GM21526 (cell line): ENCODE data around the gene CRYBA1.
"Not testable (repeated sequence)": the region's sequence is repeated elsewhere in the genome, so short reads cannot be mapped to it uniquely, and the experiment has no call there.

Experiments used
- ATAC-seq: cut with Tn5 transposase; IDR thresholded peaks from one replicate; pipeline ENCODE4 v1.9.1; 2021; ENCODE audit warnings: moderate library complexity; ENCODE audit not compliant: unreplicated experiment, low FRiP score

The CRYBA1 gene, protein sequence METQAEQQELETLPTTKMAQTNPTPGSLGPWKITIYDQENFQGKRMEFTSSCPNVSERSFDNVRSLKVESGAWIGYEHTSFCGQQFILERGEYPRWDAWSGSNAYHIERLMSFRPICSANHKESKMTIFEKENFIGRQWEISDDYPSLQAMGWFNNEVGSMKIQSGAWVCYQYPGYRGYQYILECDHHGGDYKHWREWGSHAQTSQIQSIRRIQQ

DNA sequence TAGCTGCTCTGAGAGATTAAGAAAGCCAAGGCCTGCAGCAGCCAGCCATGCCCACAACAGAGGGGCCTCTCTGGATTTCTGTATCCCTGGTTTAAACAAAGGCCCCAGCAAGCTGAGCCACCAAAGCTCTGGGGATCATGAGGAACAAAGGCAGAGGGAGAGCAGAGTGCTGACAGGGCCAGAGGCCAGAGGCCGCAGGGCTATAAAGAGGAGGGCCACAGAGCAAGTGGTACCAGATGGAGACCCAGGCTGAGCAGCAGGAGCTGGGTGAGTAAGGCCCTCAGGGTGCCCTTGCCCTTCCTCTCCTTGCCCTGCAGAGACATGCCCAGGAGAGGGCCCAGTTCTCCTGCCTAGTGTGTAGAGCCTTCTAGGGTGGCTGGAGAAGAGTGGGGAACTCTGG, at the start of gene CRYBA1:
Gene CRYBA1 (plus strand): TSS at position 232 of the 400 bp plus-strand sequence. CDS start 5 bp downstream, at position 237.
- ATAC-seq, result no peak

DNA sequence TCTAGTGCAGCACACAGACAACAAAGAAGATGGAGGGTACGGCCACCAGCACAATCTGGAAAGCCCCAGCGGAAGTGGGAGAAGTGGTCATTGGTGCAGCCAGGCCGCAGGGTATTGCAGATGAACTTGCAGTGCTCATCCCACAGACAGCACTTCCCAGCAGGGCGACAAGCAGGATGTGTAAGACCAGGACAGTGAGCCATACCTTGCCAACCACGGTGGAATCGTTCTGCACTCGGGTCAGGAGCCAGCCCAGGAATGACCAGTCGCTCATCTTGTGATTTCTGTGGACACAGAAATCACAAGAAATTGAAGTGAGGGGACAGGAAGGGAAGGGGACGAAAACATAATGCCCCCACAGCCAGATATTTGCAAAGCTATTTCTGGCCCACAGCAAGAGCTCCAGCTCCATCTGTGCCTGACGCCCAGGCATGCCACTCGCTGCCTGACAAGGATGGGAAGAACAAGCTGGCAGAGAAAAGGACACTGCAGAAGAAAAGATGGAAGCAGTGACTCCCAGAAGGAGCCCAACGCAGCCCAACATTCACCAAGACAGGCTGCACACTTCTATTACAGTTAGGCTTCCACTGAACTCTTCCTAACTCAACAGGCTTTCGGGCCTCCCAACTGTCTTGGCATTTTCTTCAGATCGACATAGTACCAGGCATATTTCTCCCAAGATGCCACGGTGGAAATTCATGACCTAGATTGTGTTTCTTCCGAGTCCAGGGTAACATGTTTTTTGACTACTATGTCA, 49.0 kb upstream of the CRYBA1 start:
- no peak for ATAC-seq

DNA sequence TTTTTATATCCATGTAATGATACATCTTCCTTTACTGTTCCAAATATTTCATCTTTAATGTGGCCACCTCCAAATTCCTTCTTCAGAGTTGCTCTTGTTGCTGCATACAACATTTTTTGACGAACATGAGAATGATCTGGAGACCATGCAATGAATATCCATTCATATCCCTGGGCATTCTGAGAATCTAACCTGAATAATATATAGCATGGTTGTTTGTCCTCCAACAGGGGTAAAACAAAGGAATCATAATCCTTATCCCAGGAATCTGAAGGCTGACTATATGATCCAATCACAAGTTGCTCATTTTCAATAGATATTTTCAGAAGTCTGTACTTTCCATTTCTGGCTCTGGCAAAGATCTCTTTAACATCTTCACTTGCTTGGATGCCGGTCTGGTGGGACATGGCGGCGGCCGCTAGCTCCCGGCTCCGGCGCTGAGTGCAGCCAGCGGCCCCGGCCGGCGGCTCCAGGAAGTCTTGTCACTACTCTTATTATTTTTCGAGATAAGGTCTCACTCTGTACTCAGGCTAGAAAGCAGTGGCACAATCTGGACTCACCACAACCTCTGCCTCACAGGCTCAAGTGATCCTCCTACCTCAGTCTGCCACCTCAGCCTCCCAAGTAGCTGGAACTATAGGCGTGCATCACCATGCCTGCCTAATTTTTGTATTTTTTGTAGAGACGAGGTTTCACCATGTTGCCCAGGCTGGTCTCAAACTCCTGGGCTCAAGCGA, 42.4 kb upstream of the CRYBA1 start:
- not testable (repeated sequence) for ATAC-seq

DNA sequence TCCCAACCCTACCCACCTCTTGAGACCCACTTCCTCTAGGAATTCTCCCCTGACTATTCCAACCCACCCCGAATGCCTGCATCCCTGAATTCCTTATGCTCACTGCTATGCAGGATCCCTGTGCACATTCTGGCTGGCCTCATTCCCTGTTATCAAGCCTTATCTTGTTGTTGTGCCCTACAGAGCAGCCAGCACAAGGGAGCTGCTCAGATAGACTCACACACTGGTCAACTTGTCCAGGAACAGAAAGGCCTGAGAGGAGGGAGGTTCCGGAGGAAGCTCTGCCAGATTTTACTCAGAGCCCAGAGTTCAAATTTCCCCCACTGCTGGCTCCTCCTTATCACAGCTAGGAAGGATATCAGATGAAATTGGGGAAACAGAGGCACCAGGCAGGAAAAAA, 41.6 kb upstream of the CRYBA1 start:
- ATAC-seq, result no peak

DNA sequence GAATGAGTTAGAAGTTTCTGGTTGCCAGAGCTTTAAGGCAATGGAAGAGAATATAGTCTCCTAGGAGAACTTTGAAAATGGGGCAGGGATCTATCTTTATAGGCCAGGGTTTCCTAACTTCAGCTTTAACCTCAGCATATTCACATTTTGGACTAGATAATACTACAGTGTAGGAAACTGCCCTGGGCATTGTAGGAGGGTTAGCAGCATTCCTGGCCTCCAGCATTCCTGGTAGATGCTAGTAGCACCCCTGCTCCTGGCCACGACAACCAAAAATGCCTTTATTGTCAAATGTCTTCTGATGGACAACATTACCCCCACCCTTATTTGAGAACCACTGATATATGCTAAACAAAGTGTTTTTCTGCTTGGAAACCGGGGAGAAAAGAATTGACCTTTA, 38.7 kb upstream of the CRYBA1 start:
- no peak for ATAC-seq

DNA sequence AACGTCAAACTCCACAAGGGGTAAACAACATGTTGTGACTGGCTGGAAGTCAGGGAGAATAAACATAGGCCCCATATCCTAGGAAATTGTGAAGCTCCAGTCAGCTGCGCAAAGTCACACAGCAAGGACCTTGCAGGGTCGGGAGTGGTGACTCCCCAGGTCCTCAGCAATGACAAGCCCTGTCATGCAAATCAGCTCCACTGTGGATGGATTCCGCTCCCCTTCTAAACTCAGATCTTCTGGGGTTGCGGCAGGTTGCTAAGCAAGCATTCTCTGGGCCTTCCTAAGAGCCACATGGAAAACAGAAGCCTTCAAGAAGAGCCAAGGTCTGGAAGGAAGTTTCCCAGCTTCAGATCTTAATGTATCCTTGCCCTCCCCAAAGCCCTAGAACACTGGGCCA, 37.6 kb upstream of the CRYBA1 start:
- no peak for ATAC-seq

DNA sequence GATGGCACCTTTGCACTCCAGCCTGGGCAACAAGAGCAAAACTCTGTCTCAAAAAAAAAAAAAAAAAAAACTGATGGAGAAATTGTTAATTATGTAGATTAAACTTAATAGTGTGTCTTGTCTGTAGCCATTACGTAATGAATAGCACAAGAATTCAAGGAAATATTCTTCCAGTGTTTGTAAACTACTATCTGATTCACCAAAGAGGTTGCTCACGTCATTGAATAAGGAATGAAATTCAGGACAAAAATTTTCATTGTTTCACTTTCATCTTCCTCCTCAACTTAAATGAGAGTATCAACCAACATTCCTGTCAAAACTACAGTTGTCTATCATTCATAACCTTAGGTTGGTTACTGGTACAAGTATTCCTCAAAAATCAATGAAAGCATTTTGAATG, 35.8 kb upstream of the CRYBA1 start:
- no peak for ATAC-seq

DNA sequence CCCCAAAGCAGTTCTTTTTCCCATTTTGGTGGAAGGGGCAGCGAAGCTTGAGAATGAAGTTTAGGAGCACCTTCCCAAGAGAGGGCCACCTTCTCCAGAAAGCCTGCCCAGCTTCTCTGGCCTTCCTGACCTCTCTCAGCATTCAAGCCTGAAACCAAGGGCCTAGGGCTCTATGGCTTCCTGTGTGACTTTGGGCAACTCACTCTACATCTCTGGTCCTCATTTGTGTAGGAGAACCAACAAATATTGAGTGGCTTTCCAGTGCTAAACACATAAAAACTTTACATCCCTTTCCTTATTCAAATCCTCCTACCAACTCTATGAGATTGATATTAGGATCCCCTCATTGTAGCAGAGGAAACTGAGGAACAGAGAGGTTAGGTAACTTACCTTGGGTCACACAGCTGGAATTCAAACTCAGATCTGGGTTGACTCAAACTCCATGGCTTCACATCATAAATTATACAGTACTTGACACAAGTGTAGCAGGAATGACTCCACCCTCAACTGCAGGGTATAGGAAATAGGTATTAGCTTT, 34.5 kb upstream of the CRYBA1 start:
- ATAC-seq, result no peak

DNA sequence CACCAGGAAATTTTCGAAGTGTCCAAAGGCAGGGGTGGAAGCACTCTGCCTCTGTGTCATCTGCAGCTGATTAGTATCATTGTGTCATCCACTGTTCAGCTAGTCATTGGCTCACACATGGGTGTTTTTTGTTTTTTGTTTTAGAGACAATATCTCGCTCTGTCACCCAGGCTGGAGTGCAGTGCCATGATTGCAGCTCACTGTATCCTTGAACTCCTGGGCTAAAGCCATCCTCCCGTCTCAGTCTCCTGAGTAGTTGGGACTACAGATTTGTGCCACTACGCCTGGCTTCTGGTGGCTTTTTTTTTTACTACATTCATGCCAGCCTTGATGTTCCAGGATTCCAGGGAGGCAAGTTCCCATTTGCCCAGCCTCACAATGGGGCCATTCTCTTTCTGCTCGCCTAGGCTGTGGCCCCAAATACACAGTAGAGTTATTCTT, 34.0 kb upstream of the CRYBA1 start:
- ATAC-seq, result no peak

DNA sequence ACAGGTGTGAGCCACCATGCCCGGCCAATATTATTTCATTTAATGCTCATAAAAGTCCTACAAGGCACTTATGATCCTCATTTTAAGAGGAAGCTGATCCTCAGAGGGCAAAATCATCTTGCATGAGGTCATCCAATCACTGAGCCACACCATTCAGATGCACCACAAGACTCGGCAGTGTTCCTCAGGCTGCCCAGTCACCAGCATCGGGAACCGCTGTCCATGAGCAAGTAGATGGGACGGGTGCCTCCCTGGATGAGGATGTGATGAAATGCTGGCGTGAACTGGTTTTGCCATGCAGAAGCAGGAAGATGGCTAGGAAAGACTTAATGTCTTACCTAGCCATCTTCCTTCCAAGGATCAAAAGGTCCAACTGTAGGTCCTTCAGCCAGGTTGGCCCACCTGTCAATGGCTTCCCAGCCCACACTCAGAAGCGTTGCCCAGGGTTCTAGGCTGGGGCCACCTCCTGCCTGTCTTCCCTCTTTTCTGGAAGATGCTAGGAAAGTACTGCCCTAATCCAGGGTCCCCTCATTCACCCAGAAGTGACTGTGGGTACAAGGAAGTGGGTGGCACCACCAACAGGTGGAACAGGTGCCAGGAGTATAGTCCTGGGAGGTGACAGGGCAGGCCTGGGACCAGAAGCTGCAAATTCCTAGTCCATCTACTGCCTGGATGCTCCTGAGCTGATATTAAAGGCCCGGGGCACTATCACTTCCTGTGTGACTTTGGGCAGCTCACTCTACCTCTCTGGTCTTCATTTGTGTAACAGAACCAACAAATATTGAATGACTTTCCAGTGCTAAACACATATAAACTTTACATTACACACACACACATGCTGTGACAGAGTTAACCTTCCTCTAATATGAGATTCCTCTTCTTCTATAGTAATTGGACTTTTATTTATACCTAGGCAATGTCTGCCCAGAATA, 32.2 kb upstream of the CRYBA1 start:
- ATAC-seq, result no peak

DNA sequence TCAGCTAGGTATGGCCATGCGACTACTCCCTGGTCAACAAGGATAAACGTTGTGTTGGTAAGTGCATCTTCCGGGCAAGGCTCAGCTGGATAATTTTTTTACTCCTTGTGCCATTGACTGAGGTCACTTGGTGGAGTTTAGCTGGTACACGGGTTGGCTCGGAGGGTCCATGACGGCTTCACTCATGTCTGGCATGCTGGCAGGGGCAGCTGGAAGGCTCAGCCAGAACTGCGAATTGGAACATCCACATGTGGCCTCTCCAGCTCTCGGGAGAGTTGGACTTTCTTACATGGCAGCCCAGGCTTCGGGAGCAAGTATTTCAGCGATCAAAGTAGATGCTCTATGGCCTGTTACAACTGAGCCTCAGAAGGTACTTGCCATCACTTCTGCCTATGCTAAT, 31.5 kb upstream of the CRYBA1 start:
- ATAC-seq, result no peak

DNA sequence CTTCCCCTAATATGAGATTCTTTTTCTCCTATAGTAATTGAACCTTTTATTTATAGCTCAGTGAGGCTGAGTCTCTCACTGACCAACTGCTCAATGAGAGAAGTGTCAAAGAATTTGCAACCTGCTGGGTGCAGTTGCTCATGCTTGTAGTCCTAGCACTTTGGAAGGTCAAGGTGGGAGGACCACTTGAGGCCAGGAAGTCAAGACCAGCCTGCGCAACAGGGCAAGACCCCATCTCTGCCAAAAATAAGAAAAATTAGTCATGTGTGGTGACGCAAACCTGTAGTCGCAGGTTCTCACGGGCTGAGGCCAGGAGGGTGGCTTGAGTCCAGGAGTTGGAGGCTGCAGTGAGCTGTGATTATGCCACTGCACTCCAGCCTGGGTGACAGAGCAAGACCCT, 30.9 kb upstream of the CRYBA1 start:
- no peak for ATAC-seq

DNA sequence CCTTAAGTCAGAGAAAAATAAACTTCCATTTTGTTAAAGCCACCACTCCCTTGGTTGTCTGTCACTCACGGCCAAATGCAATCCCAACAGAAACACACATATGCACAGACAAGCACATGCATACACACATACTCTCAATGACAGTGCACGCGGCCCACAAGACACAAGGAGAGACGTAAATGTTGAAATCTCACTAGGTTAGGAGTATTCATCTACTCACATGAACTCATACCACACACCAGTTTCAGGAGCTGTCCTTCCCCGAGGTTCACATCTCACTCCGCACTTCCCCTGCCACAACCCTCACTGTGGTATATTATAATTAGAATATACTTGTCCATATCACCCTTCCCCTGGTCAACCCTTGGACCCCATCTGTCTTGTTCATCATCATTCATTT, 30.5 kb upstream of the CRYBA1 start:
- ATAC-seq, result no peak

DNA sequence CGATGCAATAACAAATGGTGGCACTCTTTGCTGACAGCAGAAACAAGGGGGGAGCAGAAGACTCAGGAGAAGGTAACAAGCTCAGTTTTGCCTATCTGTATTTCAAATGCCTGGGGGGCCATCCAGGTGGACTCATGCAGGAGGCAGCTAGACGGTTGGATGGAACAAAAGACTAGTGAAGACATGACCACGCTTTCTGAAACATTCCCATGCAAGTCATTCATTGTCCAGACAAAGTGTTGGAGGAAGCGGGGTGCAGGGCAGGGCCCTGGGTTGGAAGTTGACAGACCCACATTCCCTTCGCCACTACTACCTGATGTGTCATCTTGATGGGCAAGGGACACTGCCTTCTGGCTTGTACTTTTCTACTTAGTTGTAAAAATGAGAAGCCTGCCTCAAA, 29.8 kb upstream of the CRYBA1 start:
- ATAC-seq, result no peak

DNA sequence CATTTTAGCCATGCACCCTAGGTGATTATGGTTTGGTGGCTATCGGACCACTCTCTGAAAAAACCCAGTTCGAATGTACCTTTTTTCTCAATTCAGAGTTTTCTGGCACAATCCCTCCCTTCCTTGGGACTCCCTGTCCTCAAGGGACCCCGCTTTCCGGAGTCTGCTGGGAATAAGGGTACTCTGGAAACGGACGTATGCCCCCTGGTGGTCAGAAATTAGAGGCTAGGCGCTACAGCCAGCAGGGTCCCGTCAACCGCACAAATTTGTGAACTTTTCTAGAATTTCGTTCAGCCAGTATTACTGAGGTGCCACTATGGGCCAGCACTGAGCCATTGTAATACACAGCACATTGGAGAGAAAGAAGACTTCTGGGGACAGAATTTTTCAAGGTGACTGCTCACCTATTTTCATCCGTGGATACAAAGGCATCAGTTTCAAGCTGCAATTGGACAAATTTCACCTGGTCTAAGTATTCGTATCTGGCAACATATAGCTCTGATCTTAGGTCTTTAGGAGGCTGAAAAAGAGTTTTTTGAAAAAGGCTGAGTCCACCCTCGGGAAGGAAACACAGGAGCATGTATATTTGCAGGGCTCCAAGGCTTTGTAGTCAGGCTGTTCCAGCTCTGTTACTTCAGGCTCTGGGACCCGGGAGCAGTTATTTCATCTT, 27.1 kb upstream of the CRYBA1 start:
- no peak for ATAC-seq

DNA sequence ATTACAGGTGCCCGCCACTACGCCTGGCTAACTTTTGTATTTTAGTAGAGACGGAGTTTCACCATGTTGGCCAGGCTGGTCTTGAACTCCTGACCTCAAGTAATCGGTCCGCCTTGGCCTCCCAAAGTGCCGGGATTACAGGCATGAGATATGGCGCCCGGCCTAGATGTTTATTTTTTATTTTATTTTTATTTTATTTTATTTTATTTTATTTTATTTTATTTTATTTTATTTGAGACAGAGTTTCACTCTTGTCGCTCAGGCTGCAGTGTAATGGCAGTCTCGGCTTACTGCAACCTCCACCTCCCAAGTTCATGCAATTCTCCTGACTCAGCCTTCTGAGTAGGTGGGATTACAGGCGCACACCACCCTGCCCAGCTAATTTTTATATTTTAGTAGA, 25.3 kb upstream of the CRYBA1 start:
- not testable (repeated sequence) for ATAC-seq

DNA sequence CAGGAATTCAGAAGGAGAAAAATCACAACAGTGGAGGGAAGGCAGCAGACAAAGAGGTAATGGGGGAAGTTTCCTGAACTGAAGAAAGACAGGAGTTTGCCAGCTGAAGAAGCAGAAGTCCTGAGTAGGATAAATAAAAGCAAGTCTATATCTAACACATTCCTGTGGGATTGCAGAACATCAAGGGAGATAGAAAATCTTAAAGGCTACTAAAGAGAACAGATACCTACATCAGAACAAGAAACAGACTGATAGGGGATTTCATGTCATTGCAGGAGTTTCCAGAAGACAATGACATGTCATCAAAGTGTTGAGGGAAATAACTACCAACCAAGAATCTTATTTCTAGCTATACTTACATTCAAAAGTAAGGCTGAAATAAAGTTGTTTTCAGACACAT, 21.3 kb upstream of the CRYBA1 start:
- no peak for ATAC-seq

DNA sequence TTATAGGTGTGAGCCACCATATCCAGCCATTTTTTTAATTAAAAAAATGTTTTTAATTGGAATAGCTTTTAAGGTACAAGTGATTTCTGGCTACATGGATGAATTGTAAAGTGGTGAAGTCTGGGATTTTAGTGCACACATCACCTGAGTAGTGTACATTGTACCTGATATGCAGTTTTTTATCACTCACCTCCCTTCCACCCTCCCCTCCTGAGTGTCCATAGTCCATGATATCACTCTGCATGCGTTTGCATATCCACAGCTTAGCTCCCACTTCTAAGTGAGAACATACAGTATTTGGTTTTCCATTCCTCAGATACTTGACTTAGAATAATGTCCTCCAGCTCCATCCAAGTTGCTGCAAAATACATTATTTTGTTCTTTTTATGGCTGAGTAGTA, 13.4 kb upstream of the CRYBA1 start:
- ATAC-seq, result no peak

DNA sequence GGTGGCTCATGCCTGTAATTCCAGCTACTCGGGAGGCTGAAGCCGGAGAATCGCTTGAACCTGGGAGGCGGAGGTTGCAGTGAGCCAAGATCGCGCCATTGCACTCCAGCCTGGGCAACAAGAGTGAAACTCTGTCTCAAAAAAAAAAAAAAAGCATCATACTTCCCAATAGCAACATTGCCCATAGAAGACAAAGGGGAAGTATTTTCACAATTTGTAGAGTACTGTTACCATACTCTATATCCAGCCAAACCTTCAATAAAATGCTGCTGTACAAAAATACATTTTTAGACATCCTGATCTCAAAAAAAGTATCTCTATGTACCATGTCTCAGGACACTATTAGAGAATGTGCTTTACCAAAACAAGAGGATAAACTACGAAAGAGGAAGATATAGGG, 11.7 kb upstream of the CRYBA1 start:
- ATAC-seq, result not testable (repeated sequence)

DNA sequence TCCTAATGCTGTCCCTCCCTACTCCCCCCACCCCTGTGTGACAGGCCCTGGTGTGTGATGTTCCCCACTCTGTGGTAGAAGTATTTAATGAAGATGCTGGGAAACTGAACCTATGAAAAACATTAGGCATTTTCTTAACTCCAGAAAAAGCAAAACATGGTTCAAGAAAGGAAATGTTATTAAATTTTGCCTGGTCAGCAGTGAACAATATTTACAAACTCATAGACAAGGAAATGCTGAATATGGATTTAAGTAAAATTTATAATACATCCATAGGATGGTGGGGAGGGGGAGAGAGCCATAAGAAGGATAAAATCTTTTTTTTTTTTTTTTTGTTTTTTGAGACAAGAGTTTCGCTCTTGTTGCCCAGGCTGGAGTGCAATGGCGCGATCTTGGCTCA, 10.8 kb upstream of the CRYBA1 start:
- ATAC-seq, result no peak
